Brain microvascular endothelial cell (primary cell): ENCODE results near the gene PAK4.
A peak's percentile ranks its signal among the peaks of the same experiment; 100 is the strongest.

Experiments
- DNase-seq: peaks from one replicate; pipeline ENCODE4 v3.0.0-alpha.2; 2020
- H3K27ac ChIP-seq: fragments of 250-450 bp; sonication (Bioruptor Pico); 2 replicates; pipeline ENCODE4 v1.5.1; 2020; ENCODE audit warnings: mild to moderate bottlenecking, moderate library complexity
- H3K27me3 ChIP-seq: fragments of 250-450 bp; sonication (Bioruptor Pico); replicated peaks from 2 replicates; pipeline ENCODE4 v1.5.1; 2020; ENCODE audit warnings: mild to moderate bottlenecking
- H3K36me3 ChIP-seq: fragments of 250-450 bp; sonication (Bioruptor Pico); replicated peaks from 2 replicates; pipeline ENCODE4 v1.5.1; 2020; ENCODE audit warnings: mild to moderate bottlenecking
- H3K4me3 ChIP-seq: 2 replicates; pipeline ENCODE4 v1.5.1; 2011; ENCODE audit warnings: low read depth, mild to moderate bottlenecking, control low read depth, low read length, moderate library complexity
- CTCF ChIP-seq: IDR thresholded peaks from 2 replicates; pipeline ENCODE4 v1.5.1; 2011; ENCODE audit warnings: low read depth, mild to moderate bottlenecking, moderate library complexity, low read length, control low read depth, inconsistent platforms; ENCODE audit errors: missing control alignments
- in situ Hi-C: cut with HindIII; loops from 2 replicates; pipeline ENCODE4 v1.10.0; 2017; ENCODE audit warnings: low sequenced_read_pairs, low pct_ligation_motif_present

The PAK4 gene

GRCh38 chr19:39129116-39129515 is 3.5 kb downstream of the PAK4 start:
- Histone ChIP-seq H3K27ac (no peak overlapping the region), H3K27me3 (no peaks in the 10 kb centered on the region)
- TF ChIP-seq CTCF = no peak

GRCh38 chr19:39130337-39131254 is 5.0 kb downstream of the PAK4 start:
- no peak for TF ChIP-seq CTCF
- H3K27me3 ChIP-seq = no peaks in the 10 kb centered on the region
- in situ Hi-C loops = no loop called here
- no peaks in the 10 kb centered on the region for H3K36me3 ChIP-seq
- DNase-seq = no peak
- no peak overlapping the region for H3K4me3 ChIP-seq
- H3K27ac ChIP-seq = no peak overlapping the region

More at GRCh38 chr19:39129116-39129515, 3.5 kb downstream of the PAK4 start:
- DNase-seq = no peak
- Histone ChIP-seq H3K4me3 (no peak overlapping the region), H3K36me3 (no peaks in the 10 kb centered on the region)
- in situ Hi-C loops = no loop called here

- Histone ChIP-seq H3K27me3 (no peaks in the 10 kb centered on the region), H3K4me3 (no peak overlapping the region), H3K36me3 (no peaks in the 10 kb centered on the region), H3K27ac (no peak overlapping the region)
- TF ChIP-seq CTCF = no peak
- in situ Hi-C loops = no loop called here
- peak; percentile 22 for DNase-seq
Observed at GRCh38 chr19:39131255-39131755, 5.7 kb downstream of the PAK4 start.

GRCh38 chr19:39132344-39132969 is 6.9 kb downstream of the PAK4 start:
- Histone ChIP-seq H3K4me3 (no peak overlapping the region), H3K36me3 (no peaks in the 10 kb centered on the region), H3K27me3 (no peaks in the 10 kb centered on the region), H3K27ac (no peak overlapping the region)
- TF ChIP-seq CTCF = no peak
- DNase-seq = no peak
- in situ Hi-C loops = no loop called here

- H3K4me3 ChIP-seq = no peak overlapping the region
- H3K36me3 ChIP-seq = no peaks in the 10 kb centered on the region
- no peak for DNase-seq
- H3K27ac ChIP-seq = no peak overlapping the region
- TF ChIP-seq CTCF = no peak
- in situ Hi-C loops = no loop called here
- no peaks in the 10 kb centered on the region for H3K27me3 ChIP-seq
Observed at GRCh38 chr19:39133431-39134270, 8.1 kb downstream of the PAK4 start.
